Activated T-helper 17 cell treated with anti-CD3 and anti-CD28 coated beads, Interleukin-2, amount 50 U/mL, for 72 hours (primary cell): ENCODE measurements around the gene ACSL3. TPM values are rescaled to one million over a fixed set of nuclear protein-coding genes. Genes with fewer than 3 reads are reported as not detected.
"Not testable (repeated sequence)": the region's sequence is repeated elsewhere in the genome, so short reads cannot be mapped to it uniquely, and the experiment has no call there.

ENCODE experiments used
- ATAC-seq: fragments of 150-1000 bp; cut with Tn5 transposase; replicated peaks from 2 replicates; pipeline ENCODE4 v1.10.0; 2021; ENCODE audit warnings: mild to moderate bottlenecking, moderate library complexity
- H3K27ac Mint-ChIP-seq: one replicate; pipeline ENCODE4 v1.8.0; 2022; ENCODE audit warnings: mixed read lengths
- H3K27me3 Mint-ChIP-seq: one replicate; pipeline ENCODE4 v1.8.0; 2022; ENCODE audit warnings: mixed read lengths
- H3K36me3 Mint-ChIP-seq: one replicate; pipeline ENCODE4 v1.8.0; 2022; ENCODE audit warnings: low read depth, mild to moderate bottlenecking, mixed read lengths
- H3K4me1 Mint-ChIP-seq: one replicate; pipeline ENCODE4 v1.8.0; 2022; ENCODE audit warnings: mixed read lengths
- H3K4me3 Mint-ChIP-seq: one replicate; pipeline ENCODE4 v1.8.0; 2022; ENCODE audit warnings: mild to moderate bottlenecking, mixed read lengths
- H3K9me3 Mint-ChIP-seq: one replicate; pipeline ENCODE4 v1.8.0; 2022; ENCODE audit warnings: mixed read lengths
- total RNA-seq, 2 donors: library from RNA; stranded (reverse); gene quantifications; one replicate each; pipeline ENCODE4 v1.2.3, GENCODE V29; 2022

Gene ACSL3
- total RNA-seq, 2 donors from 2014 or later: 12.9 to 32.6 TPM

DNA sequence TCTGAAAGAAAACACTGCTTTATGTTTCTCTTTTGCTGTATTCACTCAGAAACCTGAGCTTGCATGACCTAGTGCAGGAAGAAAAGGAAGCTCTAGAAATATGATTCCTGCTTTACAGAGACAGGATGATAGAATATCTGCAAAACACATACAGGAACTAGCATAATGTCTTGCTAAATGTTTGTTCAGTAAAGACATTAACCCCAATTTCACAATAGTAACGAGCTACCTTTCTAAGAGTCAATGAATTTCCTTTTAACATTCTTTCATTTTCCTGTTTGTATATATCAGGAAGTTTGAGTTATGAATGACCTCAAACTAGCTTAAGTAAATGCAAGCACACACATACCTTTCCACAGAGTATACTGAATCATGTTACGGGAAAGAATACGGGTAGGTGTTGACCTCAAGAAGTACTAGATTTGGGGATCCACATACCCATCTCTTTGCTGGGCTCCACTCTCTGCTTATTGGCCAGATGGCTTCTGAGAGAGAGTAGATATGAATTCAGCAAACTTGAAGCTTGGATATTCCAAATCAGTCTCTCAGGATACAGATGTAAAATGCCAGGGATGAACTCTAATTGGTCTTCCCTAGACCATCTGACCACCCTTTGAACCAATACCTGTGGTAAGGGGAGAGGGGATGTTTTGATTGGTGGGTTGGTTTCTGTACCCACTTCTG, 18.2 kb upstream of the ACSL3 start:
- Mint-ChIP-seq H3K27ac (no peak overlapping the region), H3K4me1 (peaks cover 4% of the 10 kb centered on the region), H3K27me3 (peaks cover 21% of the 10 kb centered on the region), H3K4me3 (no peak overlapping the region), H3K9me3 (no peaks in the 10 kb centered on the region), H3K36me3 (no peaks in the 10 kb centered on the region)
- ATAC-seq: no peak

DNA sequence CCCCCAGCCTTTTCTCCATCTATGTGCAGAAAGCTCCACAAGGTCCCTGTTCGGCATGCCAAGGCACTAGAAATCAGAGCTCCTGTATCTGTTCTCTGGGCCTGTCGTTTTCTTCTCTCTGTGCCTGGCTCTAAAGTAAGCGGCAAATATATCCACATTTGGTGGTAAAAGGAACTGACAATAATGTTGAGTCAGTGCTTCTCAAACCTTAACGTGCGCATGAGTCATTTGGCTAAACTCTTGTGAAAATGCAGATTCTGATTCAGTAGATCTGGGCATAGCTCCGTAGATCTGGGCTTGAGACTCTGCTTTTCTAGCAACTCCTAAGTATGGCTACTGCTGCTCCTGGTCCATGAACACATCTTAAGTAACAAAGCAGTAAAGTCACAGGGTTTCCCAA, 16.5 kb upstream of the ACSL3 start:
- Mint-ChIP-seq H3K27me3 (peaks cover 19% of the 10 kb centered on the region), H3K9me3 (no peaks in the 10 kb centered on the region), H3K4me3 (no peak overlapping the region), H3K4me1 (peaks cover 4% of the 10 kb centered on the region), H3K36me3 (no peaks in the 10 kb centered on the region), H3K27ac (no peak overlapping the region)
- ATAC-seq: peak; percentile 80

DNA sequence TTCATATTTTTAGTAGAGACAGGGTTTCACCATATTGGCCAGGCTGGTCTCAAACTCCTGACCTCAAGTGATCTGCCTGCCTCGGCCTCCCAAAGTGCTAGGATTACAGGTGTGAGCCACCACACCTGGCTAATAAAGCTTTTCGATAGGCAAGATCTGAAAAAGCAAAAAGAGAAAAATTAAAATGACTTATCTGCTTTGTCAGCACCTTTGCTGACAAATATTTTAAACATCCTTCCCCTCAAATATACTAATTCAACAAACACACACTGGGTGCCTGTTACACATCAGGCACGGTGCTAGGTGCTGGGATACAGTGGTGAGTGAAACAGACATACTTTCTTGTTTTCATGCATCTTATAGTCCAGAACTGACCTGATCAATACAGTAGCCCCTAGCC, 15.5 kb upstream of the ACSL3 start:
- ATAC-seq, H3K4me1 Mint-ChIP-seq, H3K36me3 Mint-ChIP-seq, H3K4me3 Mint-ChIP-seq, H3K9me3 Mint-ChIP-seq, H3K27ac Mint-ChIP-seq: not testable (repeated sequence)
- H3K27me3 Mint-ChIP-seq: peaks cover 19% of the 10 kb centered on the region

DNA sequence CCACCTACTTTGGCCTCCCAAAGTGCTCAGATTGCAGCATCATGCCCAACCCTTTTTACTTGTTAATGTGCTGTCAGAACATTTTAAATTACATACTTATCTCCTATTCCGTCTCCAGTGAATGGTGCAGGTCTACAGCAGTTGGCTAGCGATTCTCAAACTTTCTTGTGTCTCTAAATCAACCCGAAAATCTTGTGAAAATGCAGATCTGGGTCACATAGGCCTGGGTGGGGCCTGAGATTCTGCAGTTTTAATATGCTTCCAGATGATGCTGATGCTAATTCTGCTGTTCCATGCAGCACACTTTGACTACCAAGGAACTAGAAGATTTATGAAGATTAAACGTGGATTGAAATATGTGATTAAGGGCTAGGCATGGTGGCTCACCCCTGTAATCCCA, 14.8 kb upstream of the ACSL3 start:
- Mint-ChIP-seq H3K4me1 (peaks cover 4% of the 10 kb centered on the region), H3K27me3 (peaks cover 19% of the 10 kb centered on the region), H3K4me3 (no peak overlapping the region), H3K27ac (no peak overlapping the region), H3K9me3 (no peaks in the 10 kb centered on the region), H3K36me3 (no peaks in the 10 kb centered on the region)
- no peak for ATAC-seq

DNA sequence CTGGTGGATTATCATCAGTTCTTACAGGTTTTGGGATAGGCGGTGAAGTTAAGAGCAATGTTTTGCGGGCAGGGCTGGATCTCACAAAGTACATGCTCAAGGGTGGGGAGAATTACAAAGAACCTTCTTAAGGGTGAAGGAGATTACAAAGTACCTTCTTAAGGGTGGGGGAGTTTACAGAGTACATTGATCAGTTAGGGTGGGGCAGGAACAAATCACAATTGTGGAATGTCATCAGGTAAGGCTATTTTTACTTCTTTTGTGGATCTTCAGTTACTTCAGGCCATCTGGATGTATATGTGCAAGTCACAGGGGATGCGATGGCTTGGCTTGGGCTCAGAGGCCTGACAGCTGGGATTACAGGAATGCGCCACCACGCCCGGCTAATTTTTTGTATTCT, 12.8 kb upstream of the ACSL3 start:
- H3K4me3 Mint-ChIP-seq, H3K36me3 Mint-ChIP-seq, H3K4me1 Mint-ChIP-seq, H3K9me3 Mint-ChIP-seq, ATAC-seq, H3K27ac Mint-ChIP-seq: not testable (repeated sequence)
- peaks cover 19% of the 10 kb centered on the region for H3K27me3 Mint-ChIP-seq

DNA sequence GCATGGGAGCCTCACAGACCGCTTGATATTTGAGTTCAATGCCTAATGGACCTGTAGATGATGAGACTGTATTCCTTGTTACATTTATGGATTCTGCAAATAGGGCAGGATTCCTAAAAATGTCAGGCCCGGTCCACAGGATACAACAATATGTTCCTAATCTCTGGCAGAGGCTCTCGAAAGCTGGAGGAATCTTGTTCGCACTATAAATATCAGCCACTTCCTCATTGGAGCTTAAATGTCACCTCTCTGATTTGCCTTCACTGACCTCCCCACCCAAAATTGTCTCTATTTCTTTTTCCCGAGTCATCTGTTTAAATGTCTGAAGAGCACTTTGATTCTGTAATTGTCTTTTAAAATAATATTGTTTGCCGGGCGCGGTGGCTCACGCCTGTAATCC, 12.0 kb upstream of the ACSL3 start:
- Mint-ChIP-seq H3K4me3 (no peak overlapping the region), H3K27ac (no peak overlapping the region), H3K27me3 (peaks cover 16% of the 10 kb centered on the region), H3K36me3 (no peaks in the 10 kb centered on the region), H3K9me3 (no peaks in the 10 kb centered on the region), H3K4me1 (peaks cover 4% of the 10 kb centered on the region)
- no peak for ATAC-seq

DNA sequence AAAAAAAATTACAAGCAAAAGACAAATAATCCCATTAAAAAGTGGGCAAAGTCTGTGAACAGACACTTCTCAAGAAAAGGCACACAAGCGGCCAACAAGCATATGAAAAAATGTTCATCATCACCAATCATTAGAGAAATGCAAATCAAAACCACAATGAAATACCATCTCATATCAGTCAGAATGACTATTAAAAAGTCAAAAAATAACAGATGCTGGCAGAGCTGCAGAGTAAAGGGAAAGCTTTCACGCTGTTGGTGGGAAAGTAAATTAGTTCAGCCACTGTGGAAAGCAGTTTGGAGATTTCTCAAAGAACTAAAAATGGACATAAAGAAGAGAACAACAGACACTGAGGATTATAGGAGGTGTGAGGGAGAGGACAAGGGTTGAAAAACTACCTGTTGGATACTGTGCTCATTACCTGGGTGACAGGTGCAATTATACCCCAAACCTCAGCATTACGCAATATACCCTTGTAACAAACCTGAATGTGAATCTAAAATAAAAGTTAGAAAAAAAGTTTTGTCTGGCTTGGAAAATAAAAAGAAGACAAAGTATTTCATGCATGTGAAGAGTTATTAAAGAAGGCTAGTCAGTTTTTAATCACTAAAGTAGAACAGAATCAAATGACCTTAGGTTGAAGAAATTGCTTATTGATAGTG, 8.7 kb upstream of the ACSL3 start:
- Mint-ChIP-seq H3K4me1 (no peaks in the 10 kb centered on the region), H3K4me3 (no peak overlapping the region), H3K9me3 (no peaks in the 10 kb centered on the region), H3K27me3 (peaks cover 5% of the 10 kb centered on the region), H3K36me3 (no peaks in the 10 kb centered on the region), H3K27ac (no peak overlapping the region)
- ATAC-seq: no peak

DNA sequence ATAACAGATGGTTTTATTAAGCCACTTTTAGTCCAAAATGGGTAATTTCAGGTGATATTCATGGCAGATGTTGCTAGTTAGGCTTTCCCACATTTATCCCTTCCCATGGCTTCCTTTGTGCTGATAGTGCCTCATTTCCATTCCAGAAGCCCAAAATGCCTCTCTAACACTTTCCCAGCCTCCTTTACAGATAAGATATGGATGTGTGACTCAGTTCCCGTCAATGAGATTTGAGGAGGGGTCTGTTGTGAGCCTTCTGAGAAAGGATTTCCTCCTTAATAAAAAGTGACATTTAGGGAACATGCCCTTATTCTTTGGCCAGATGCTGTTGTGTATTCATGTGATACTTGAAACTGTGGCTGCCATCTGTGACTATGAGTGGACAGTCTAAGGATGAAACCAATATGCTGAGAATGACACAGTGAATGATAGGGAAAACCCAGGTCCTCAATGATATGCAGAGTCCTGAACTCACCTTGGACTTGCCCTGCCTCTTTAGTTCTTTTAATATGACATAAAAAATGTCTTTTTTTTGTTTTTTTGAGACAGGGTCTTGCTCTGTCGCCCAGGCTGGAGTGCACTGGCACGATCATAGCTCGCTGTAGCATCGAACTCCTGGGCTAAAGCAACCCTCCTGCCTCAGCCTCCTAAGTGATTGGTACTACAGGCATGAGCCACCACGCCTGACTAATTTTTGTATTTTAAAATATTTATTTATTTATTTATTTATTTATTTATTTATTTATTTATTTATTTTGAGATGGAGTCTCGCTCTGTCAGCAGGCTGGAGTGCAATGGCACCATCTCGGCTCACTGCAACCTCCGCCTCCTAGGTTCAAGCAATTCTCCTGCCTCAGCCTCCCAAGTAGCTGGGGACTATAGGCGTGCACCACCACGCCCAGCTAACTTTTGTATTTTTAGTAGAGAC, 5.8 kb upstream of the ACSL3 start:
- Mint-ChIP-seq H3K36me3 (no peaks in the 10 kb centered on the region), H3K27me3 (peaks cover 7% of the 10 kb centered on the region), H3K9me3 (no peaks in the 10 kb centered on the region), H3K4me1 (no peaks in the 10 kb centered on the region), H3K27ac (no peak overlapping the region), H3K4me3 (no peak overlapping the region)
- ATAC-seq: no peak

DNA sequence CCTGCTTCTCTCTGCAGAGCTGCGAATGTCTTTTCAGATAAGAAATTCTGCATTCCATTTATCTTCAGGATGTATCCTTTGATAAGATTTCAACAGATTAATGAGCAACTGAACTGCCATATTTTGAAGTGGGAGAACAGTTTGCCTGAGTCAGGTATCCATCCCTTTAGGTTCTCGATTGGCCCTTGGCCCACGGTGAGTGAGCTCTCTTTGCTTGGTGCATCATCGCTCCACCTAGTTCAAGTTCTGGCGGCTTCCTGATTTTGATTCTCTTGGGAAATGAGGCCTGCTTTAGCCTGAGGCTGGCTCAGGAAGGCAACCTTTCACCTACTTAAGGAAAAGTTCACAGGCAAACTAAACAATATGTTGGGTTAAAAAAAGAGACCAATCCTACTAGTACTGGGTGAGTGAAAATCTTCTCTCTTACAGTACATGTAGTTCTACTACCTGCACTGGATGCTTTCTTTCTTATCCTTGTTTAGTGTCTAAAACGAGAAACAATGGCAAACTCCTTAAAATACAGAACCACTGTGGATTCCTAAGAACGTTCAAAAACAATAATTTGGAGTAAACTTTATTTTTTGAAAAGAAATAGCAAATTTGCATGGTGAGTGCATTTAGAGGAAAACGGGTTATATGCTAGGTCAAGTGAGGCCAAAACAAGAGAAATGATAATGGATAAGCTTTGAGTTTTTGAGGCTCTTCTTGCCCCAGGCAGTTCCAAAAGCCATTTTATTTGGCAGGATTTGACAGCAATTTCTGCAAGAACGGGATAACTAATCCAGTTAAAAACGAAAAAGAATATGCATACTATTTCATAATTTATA, 837 bp upstream of the ACSL3 start:
- Mint-ChIP-seq H3K4me1 (peaks cover 5% of the 10 kb centered on the region), H3K27ac (no peak overlapping the region), H3K4me3 (no peak overlapping the region), H3K9me3 (no peaks in the 10 kb centered on the region), H3K36me3 (no peaks in the 10 kb centered on the region), H3K27me3 (peaks cover 7% of the 10 kb centered on the region)
- ATAC-seq: no peak

DNA sequence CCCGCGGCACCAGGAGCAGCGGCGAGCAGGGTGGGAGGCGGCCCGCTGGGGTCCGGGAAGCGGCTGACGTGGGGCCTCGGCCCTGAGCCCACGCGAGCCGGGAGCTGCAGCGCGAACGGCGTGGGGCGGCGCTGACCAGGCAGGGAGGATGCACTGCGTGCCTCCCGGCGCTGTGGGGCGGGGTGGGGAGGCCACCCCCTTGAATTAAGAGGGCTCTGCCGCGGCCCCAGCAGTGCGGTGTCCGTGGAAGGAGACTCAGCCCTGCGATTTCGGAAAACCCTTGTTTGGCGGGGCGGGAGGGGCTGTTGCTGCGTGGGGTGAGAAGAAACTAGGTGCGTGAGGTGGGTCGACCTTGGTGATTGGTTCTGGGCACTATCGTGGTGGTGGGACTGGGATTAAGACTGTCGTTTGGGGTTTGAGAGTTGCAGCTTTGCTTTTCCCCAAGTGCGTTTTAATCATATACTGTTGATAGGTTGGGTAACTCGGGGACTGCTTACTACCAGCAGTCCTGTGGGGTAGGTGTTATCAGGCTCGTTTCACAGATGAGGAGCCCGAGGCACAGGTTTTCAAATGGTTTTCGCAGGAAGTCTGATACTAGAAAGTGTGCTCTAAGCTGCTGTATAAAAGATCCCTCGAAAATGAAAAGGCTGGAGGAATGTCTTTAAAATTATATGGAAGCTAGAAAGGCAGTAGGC, 722 bp downstream of the ACSL3 start:
- H3K4me3 Mint-ChIP-seq: no peak overlapping the region

DNA sequence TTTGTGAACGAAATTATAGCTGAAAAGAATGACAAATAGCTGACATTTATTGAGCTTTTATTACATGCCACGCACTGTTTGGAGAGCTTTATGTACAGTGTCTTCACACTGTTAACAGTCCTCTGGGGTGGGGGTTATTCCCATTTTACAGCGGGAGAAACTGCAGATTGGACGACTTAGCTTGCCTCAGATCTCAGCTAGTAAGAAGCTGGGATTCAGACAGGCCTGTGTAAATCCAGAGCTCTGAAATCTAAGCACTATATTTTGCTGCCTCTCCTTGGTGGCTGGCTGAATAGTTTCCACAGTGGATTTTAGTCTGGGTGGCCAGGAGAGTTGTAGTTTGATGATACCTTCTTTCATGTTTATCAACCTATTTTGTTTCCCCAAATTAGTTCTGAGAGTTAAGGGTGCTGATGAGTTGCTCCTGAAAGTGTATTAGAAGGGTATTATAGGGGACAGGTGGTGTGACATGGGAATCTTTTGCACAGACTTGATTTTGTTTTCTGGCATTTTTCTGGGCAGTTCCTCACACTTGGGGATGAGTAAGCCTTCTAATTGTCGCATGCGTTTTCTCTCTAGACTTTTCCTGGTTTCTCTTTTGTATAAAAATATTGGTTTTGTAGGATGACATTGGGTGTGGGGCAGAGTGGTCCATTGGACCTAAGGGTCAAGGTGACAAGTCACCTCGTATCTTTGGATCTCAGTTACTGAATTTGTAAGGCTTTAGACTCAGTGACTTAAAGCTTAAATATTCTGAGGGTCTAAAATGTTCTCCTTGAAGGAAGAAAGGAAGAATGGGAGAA, 1.5 kb downstream of the ACSL3 start:
- Mint-ChIP-seq H3K9me3 (no peaks in the 10 kb centered on the region), H3K4me1 (peaks cover 11% of the 10 kb centered on the region), H3K27ac (peak overlapping the region; percentile 92), H3K4me3 (no peak overlapping the region), H3K36me3 (no peaks in the 10 kb centered on the region), H3K27me3 (peaks cover 4% of the 10 kb centered on the region)
- ATAC-seq: no peak

More for the DNA sequence above, 722 bp downstream of the ACSL3 start:
- Mint-ChIP-seq H3K27ac (peak overlapping the region; percentile 92), H3K4me1 (peaks cover 11% of the 10 kb centered on the region), H3K36me3 (no peaks in the 10 kb centered on the region), H3K27me3 (peaks cover 7% of the 10 kb centered on the region), H3K9me3 (no peaks in the 10 kb centered on the region)
- ATAC-seq: peak; percentile 34

DNA sequence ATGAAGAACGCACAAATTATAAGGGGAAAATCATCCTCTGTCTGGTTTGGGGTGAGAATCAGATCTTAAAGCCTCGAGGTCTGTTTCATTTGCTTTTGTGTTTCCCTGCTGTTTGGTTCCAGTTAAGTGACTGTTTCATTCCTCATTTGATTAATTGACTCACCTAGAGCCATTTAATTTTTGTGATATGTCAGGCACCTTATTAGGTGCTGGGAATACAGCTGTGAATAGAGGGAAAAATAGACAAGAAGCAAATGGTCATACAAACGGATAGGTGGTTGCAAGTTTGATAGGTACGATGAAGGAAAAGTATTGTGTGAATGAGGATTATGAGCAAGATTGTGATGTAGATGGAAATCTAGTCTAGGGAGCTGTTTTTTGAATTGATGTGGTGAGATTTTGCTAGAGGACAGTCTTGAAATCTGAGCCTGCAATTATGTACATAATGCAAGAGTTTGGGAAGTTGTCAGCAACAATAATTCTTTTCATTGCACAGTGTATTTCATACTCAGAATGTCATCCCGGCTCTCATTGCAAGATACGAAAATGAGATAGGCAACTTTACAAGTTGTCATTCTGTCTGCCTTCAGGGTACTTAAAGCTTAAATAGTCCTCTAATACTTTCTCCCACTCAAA, 2.2 kb downstream of the ACSL3 start:
- ATAC-seq: no peak
- H3K4me3 Mint-ChIP-seq: no peak overlapping the region
- peaks cover 2% of the 10 kb centered on the region for H3K27me3 Mint-ChIP-seq
- peaks cover 11% of the 10 kb centered on the region for H3K4me1 Mint-ChIP-seq
- no peak overlapping the region for H3K27ac Mint-ChIP-seq
- no peaks in the 10 kb centered on the region for H3K36me3 Mint-ChIP-seq
- H3K9me3 Mint-ChIP-seq: no peaks in the 10 kb centered on the region

DNA sequence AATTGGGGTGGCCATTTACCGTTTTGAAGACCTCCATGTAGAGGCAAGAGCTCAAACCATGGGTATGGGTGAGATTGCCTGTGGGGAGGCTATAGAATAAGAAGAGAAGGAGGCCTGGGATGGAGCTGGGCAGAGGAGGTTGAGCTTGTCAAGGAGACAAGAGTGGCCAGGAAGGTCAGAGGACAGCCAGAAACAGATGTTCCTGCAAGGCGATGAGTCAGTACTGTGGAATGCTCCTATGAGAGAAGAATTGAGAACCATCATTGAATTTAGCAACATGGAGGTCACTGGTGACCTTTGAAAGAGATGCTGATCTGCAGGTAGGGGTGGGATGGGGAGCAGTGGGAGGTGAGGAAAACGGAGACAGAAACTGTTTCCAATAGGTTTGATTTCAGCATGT, 3.5 kb downstream of the ACSL3 start:
- H3K4me1 Mint-ChIP-seq: peaks cover 11% of the 10 kb centered on the region
- no peaks in the 10 kb centered on the region for H3K27me3 Mint-ChIP-seq
- no peaks in the 10 kb centered on the region for H3K9me3 Mint-ChIP-seq
- H3K4me3 Mint-ChIP-seq: no peak overlapping the region
- no peak for ATAC-seq
- H3K27ac Mint-ChIP-seq: no peak overlapping the region
- no peaks in the 10 kb centered on the region for H3K36me3 Mint-ChIP-seq
